ENCODE measurements around the gene UBE2B.
A peak's percentile ranks its signal among the peaks of the same experiment; 100 is the strongest.

DNA sequence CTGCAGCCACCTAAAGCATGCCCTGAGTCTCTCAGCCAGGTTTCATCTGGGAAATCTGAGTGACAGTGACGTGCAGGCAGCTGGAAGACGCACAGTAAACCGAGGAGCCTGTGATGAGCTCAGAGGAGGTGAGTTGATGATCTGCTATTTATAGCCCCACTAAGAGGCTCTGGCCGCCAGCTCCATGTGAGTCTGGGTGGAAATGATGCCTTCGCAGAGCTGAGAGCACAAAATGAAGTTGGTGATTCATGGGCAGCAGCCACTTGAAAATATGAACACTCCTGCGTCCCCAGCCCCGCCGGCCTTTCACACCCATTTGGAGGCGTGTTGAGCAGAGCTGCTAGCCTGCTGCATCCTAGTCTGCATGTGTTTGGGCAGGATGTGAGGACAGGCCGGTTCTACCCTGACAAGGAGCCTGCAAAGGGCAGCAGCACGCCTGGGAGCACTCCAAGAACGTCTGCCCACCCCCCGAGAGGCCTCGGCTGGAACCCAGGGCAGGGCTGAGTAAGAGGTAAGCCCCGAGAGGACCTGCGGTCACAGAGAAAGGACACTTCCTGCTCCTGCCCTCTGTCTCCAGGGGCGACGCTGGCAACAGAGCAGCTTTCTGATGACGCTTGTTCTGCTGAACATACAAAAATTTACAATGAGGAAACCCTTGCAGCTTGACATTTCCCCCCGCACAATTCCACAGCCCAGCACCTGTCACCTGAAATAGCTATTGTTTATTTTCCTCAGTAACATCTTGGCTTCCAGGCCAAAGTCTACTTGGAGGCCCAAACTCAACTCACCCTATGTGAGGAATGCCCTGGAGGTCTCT lies 65.4 kb downstream of the UBE2B start:
- TF ChIP-seq, protein P1, sequence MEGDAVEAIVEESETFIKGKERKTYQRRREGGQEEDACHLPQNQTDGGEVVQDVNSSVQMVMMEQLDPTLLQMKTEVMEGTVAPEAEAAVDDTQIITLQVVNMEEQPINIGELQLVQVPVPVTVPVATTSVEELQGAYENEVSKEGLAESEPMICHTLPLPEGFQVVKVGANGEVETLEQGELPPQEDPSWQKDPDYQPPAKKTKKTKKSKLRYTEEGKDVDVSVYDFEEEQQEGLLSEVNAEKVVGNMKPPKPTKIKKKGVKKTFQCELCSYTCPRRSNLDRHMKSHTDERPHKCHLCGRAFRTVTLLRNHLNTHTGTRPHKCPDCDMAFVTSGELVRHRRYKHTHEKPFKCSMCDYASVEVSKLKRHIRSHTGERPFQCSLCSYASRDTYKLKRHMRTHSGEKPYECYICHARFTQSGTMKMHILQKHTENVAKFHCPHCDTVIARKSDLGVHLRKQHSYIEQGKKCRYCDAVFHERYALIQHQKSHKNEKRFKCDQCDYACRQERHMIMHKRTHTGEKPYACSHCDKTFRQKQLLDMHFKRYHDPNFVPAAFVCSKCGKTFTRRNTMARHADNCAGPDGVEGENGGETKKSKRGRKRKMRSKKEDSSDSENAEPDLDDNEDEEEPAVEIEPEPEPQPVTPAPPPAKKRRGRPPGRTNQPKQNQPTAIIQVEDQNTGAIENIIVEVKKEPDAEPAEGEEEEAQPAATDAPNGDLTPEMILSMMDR (IDR thresholded peaks at IDR 0.05): no peak
- TF ChIP-seq YY1 (IDR thresholded peaks at IDR 0.05; ENCODE audit: low read depth): peak; percentile 48; the same call in 1 of the 2 replicates
- peak in 1 of 2 experiments; percentile 66; a peak in 2 of 4 replicates for TF ChIP-seq EP300 (IDR thresholded peaks at IDR 0.05; ENCODE audit: borderline replicate concordance in 1 of 2, low read depth in 1 of 2, low read length in 1 of 2)
- TF ChIP-seq ZBTB33 (IDR thresholded peaks at IDR 0.05; ENCODE audit: borderline replicate concordance, low read depth): 0 out of 2 replicates have a peak, but pooled peaks have one; percentile 45
- no peak for TF ChIP-seq NRF1 (IDR thresholded peaks at IDR 0.05; ENCODE audit: low read depth, low read length)
- peak; percentile 86 for TF ChIP-seq MAX (IDR thresholded peaks at IDR 0.05; ENCODE audit: low read depth)
- TF ChIP-seq RCOR1 (IDR thresholded peaks at IDR 0.05; ENCODE audit: low read length): no peak
- TF ChIP-seq RFX5 (IDR thresholded peaks at IDR 0.05; ENCODE audit: low read length): no peak
- TF ChIP-seq MXI1 (IDR thresholded peaks at IDR 0.05; ENCODE audit: low read depth, low read length): no peak
- peak; percentile 68 for TF ChIP-seq TCF12 (IDR thresholded peaks at IDR 0.05)
- no peak for TF ChIP-seq RAD21 (IDR thresholded peaks at IDR 0.05; ENCODE audit: low read length)
- TF ChIP-seq TAF1 (IDR thresholded peaks at IDR 0.05; ENCODE audit: borderline replicate concordance, low read depth, low read length): no peak
